Stomach smooth muscle (tissue), 2 donors: Measurements from ENCODE around the gene GLS2.

Source experiments
- H3K27ac ChIP-seq: one replicate; pipeline ENCODE4 v1.7.0; 2013; ENCODE audit warnings: mild to moderate bottlenecking, low read length, inconsistent platforms
- H3K27me3 ChIP-seq, 2 donors: one replicate each; pipeline ENCODE4 v1.7.0; 2013; ENCODE audit warnings: low read length in 2 of 2; ENCODE audit not compliant: insufficient read depth in 2 of 2, control insufficient read depth in 1 of 2
- H3K36me3 ChIP-seq, 2 donors: one replicate each; pipeline ENCODE4 v1.7.0; 2013; ENCODE audit warnings: low read length in 2 of 2; ENCODE audit not compliant: control insufficient read depth in 2 of 2, insufficient read depth in 2 of 2
- H3K4me1 ChIP-seq: one replicate; pipeline ENCODE4 v1.7.0; 2013; ENCODE audit warnings: low read length; ENCODE audit not compliant: control insufficient read depth, insufficient read depth
- H3K4me3 ChIP-seq, 2 donors: one replicate each; pipeline ENCODE4 v1.7.0; 2013; ENCODE audit warnings: low read length in 2 of 2
- H3K9ac ChIP-seq, 2 donors: one replicate each; pipeline ENCODE4 v1.7.0; 2013; ENCODE audit warnings: low read length in 2 of 2, mild to moderate bottlenecking in 1 of 2
- H3K9me3 ChIP-seq, 2 donors: one replicate each; pipeline ENCODE4 v1.7.0; 2013; ENCODE audit warnings: low read length in 2 of 2; ENCODE audit not compliant: control insufficient read depth in 2 of 2
- donor health status: healthy.
- donor health status: Pancreatic carcinoma.

GLS2 gene

DNA sequence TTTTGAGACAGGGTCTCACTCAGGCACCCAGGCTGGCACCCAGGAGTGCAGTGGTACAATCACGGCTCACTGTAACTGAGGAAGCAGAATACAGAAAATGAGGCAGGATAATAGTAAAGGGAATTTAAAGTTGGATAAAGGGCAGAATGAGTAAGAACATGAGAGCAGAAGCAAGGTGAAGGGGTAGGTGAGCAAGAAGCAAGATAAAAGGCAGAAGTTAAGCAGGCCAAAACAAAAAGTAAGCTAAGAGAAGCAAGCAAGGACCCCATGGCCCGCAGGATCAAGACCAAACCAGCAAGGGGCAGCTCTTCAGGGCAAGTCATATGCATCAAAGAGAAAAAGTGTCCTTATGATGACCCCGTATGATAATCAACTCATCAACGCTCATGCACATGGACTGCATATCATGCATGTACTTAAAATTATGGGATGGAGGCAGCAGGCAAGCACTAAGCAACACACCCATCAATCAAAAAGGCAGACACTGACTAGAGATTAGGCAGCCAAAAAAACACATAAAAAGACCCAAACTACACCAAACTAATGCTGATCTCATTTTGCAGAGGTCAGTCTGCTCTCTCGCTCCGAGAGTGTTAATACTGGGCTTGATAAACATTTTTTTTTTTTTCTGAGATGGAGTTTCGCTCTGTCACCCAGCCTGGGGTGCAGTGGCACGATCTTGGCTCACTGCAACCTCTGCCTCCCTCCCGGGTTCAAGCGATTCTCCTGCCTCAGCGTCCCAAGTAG, 50.4 kb downstream of the GLS2 start:
- no peaks in the 10 kb centered on the region for H3K9me3 ChIP-seq
- no peak overlapping the region for H3K27ac ChIP-seq
- no peaks in the 10 kb centered on the region for H3K4me1 ChIP-seq
- no peaks in the 10 kb centered on the region for H3K36me3 ChIP-seq
- H3K9ac ChIP-seq = no peak overlapping the region
- no peaks in the 10 kb centered on the region for H3K27me3 ChIP-seq
- no peak overlapping the region for H3K4me3 ChIP-seq

- H3K36me3 ChIP-seq = no peaks in the 10 kb centered on the region
- H3K4me3 ChIP-seq = no peak overlapping the region
- H3K27me3 ChIP-seq = no peaks in the 10 kb centered on the region
- H3K9ac ChIP-seq = no peak overlapping the region
- no peaks in the 10 kb centered on the region for H3K4me1 ChIP-seq
- no peaks in the 10 kb centered on the region for H3K9me3 ChIP-seq
- H3K27ac ChIP-seq = no peak overlapping the region
Measured at GRCh38 chr12:56434828-56435227, 53.1 kb downstream of the GLS2 start.

DNA sequence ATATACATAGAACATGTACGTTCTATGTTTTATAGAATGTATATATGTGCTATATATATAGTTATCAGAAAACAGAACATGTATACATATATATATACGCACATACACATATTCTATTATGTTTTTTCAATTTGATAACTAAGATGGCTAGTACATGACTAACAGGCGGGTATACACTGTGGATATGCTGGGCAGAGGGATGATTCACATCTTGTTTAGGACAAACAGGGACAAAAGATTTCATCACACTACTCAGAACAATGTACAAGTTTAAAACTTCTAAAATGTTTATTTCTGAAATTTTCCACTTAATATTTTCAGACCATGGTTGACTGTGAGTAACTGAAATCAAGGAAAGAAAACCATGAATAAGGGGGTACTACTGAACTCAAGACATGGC, 56.1 kb downstream of the GLS2 start:
- Histone ChIP-seq H3K9ac (no peak overlapping the region), H3K27me3 (no peaks in the 10 kb centered on the region), H3K9me3 (no peaks in the 10 kb centered on the region), H3K4me3 (no peak overlapping the region), H3K36me3 (no peaks in the 10 kb centered on the region), H3K27ac (no peak overlapping the region), H3K4me1 (no peaks in the 10 kb centered on the region)

- Histone ChIP-seq H3K4me3 (no peak overlapping the region), H3K9me3 (no peaks in the 10 kb centered on the region), H3K27ac (no peak overlapping the region), H3K36me3 (no peaks in the 10 kb centered on the region), H3K4me1 (no peaks in the 10 kb centered on the region), H3K27me3 (no peaks in the 10 kb centered on the region), H3K9ac (no peak overlapping the region)
Measured at GRCh38 chr12:56431288-56431687, 56.7 kb downstream of the GLS2 start.

DNA sequence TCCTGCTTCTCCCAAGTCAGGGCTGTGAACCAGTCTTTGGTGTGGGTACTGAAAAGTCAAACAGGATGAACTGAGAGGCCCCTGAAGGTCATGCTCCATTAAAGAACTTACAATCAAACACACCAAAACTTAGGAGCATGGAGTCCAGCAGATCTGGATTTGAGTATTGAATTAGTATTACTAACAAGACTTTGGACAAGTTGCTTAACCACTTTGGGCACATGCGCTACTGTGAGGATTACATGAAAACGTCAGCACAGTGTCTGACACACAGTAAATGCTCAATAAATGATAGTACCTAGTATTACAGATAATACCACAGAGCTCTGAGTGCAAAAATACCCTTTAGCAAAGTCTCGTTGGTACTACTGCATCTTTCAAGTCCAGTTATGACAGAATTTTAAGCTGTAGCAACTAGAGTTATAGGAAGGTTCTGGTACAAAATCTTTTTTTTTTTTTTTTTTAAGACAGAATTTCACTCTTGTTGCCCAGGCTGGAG, 62.0 kb downstream of the GLS2 start:
- H3K9ac ChIP-seq = no peak overlapping the region
- H3K36me3 ChIP-seq = peaks cover 0 to 2% of the 10 kb centered on the region in 2 donors
- H3K27ac ChIP-seq = no peak overlapping the region
- H3K27me3 ChIP-seq = no peaks in the 10 kb centered on the region
- H3K4me3 ChIP-seq = no peak overlapping the region
- no peaks in the 10 kb centered on the region for H3K9me3 ChIP-seq
- H3K4me1 ChIP-seq = no peaks in the 10 kb centered on the region

DNA sequence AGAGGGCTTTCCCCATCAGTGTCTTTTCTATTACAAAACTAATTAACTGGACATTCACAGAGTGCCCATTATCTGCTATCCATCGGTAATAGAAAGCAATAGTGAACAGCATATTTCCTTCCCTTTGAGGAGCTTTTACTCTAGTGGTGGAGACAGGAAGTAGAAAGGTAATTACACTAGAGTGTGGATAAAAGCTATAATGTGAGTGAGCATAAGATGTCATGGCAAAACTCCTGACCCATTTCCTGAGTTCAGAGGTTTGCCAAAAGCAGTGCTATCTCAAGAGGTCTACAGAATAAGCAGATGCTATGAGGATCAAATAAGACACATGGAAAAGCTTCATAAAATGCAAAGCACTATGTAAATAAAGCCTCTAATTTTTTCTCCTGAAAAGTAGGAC, 62.8 kb downstream of the GLS2 start:
- H3K36me3 ChIP-seq = peaks cover 0 to 4% of the 10 kb centered on the region in 2 donors
- H3K4me1 ChIP-seq = no peaks in the 10 kb centered on the region
- no peaks in the 10 kb centered on the region for H3K9me3 ChIP-seq
- H3K27me3 ChIP-seq = no peaks in the 10 kb centered on the region
- no peak overlapping the region for H3K4me3 ChIP-seq
- H3K9ac ChIP-seq = no peak overlapping the region
- H3K27ac ChIP-seq = no peak overlapping the region
